CMK (cell line): ENCODE measurements around the gene OR8G1.
A peak's percentile ranks its signal among the peaks of the same experiment; 100 is the strongest.
"Not testable (repeated sequence)": the region's sequence is repeated elsewhere in the genome, so short reads cannot be mapped to it uniquely, and the experiment has no call there.

Experiments
- DNase-seq: peaks from one replicate; pipeline ENCODE4 v3.0.0-alpha.2; 2010; ENCODE audit warnings: low read depth

OR8G1 gene

DNA sequence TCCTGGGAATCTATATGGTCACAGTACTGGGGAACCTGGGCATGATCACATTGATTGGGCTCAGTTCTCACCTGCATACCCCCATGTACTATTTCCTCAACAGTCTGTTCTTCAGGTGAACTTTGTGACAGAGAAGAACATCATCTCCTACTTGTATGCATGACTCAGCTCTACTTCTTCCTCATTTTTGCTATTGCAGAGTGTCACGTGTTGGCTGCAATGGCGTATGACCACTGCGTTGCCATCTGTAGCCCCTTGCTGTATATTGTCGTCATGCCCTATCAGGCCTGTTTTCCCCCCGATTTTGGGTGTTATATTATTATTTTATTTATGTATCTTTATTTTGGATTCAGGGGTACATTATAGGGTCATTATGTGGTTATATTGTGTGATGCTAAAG, 2.4 kb upstream of the OR8G1 start:
- no peak for DNase-seq

- DNase-seq, result not testable (repeated sequence)
These were observed 9.0 kb downstream of the OR8G1 start for GRCh38 chr11:124249869-124250268.

GRCh38 chr11:124256076-124256475, 15.2 kb downstream of the OR8G1 start, which contains the start of gene OR8G5:
Gene OR8G5 (plus strand): TSS chr11:124256376. CDS start chr11:124264932, 8,556 bp downstream.
- no peak for DNase-seq

GRCh38 chr11:124265041-124265440, 24.1 kb downstream of the OR8G1 start:
- not testable (repeated sequence) for DNase-seq

DNA sequence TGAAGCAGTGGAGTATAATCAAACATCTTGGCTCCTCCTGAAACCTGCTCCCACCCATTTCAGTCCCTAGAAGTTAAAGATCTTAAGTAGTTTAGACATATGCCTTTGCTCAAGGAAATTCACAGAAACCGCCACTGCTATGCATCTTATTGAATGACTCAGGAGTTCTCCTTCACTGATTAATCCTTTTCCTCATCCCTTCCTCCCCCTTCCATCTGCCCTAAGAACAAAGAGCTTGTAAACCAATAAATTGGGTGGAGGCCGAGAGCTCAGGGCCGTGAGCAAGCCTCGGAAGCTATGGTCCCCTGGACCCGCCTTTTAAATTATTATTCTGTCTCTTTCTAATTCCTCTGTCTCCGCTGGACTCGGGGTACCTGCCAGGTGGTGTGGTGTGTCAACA, 30.0 kb downstream of the OR8G1 start:
- not testable (repeated sequence) for DNase-seq

DNA sequence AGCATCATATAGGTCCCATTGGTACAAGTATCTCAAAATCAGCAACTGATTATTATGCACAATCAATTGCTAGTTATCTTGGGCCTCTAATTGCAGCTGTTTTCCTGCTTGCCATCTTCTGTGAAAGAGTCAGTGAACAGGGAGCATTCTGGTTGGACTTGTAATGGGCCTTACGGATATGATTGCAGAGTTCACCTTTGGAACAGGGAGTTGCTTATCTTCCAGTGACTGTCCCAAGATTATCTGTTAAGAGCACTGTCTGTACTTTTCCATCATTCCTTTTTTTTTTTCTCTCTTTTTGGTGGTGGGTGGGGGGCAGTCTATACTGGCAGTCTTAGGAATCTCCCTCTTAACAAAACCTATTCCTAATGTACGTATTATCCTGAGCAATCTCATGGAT, 33.1 kb downstream of the OR8G1 start:
- no peak for DNase-seq

GRCh38 chr11:124276081-124276480, 35.2 kb downstream of the OR8G1 start:
- peak; percentile 66 for DNase-seq

GRCh38 chr11:124277207-124277606, 36.3 kb downstream of the OR8G1 start:
- DNase-seq, result no peak

- DNase-seq, result no peak
These were observed 36.9 kb downstream of the OR8G1 start for GRCh38 chr11:124277804-124278203.

DNA sequence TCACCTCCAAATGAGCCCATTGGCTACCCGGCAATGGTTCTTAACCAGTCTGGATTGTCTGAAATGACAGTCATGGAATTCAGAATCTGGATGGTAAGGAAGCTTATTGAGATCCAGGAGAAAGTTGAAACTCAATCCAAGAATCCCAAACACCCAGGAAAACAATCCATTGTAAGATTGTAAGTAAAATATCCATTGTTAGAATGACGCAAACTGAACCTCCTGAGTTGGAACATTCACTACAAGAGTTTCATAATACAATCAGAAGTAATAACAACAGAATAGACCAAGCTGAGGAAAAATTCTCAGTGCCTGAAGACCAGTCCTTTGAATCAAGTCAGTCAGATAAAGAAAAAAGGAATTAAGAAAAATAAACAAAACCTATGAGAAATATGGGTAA, 37.4 kb downstream of the OR8G1 start:
- DNase-seq, result no peak

DNA sequence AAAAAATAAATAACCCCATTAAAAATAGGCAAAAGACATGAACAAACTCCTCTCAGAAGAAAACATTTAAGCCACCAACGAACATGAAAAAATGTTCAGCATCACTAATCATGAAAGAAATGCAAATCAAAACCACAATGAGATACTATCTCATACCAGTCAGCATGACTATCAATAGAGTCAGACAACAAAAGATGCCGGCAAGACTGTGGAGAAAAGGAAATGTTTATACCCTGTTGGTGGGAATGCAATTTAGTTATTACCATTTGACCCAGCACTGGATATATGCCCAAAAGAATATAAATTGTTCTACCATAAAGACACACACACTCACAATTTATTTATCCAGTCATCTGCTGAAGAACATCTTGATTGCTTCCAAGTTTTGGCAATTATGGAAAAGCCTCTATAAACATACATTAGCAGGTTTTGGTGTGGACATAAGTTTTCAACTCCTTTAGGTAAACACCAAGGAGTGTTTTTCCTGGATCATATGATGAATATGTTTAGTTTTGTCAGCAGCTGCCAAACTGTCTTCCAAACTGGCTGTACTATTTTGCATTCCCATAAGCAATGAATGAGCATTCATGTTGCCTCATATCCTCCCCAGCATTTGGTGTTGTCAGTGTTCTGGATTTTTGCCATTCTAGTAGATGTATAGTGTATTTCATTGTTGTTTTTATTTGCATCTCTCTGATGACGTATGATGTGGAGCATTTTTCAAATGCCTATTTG, 44.9 kb downstream of the OR8G1 start:
- DNase-seq, result no peak

GRCh38 chr11:124294687-124295086, 53.8 kb downstream of the OR8G1 start:
- DNase-seq, result no peak

DNA sequence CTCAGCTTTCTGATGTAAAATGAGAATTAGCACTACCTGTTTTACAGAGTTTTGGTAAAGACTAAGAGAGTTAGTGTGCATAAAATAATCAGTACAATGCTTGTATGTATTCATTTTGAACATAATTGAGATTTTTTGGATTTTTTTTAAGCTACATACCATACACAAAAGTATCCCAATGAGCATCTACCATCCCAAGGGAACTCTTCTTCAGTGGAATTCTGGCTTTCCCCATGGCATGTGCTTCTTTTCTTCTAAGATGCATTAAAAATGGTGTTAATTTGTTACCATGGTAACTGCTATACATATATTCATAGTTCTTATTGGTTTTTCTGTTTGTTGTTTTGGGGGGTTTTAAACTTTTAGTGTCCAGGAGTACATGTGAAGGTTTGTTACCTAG, 55.1 kb downstream of the OR8G1 start:
- no peak for DNase-seq

GRCh38 chr11:124297921-124298320, 57.0 kb downstream of the OR8G1 start:
- DNase-seq, result no peak

GRCh38 chr11:124301548-124301947, 60.7 kb downstream of the OR8G1 start:
- DNase-seq, result no peak

GRCh38 chr11:124302347-124303125, 61.6 kb downstream of the OR8G1 start:
- no peak for DNase-seq
